Esophagus muscularis mucosa (tissue), 4 donors: ENCODE measurements around the gene PGK1. TPM values are rescaled to one million over a fixed set of nuclear protein-coding genes. Genes with fewer than 3 reads are reported as not detected.
"Not testable (repeated sequence)": the region's sequence is repeated elsewhere in the genome, so short reads cannot be mapped to it uniquely, and the experiment has no call there.

Experiments
- DNase-seq: peaks from one replicate; pipeline ENCODE4 v3.0.0-alpha.2; 2017; ENCODE audit errors: extremely low spot score
- H3K27ac ChIP-seq, 4 donors: fragments of 200-600 bp; sonication (generic); replicated peaks in 1 of 4; 1 replicate in 3 of 4; 2 replicates in 1 of 4; pipeline ENCODE4 v1.5.1; 2016 to 2019; ENCODE audit warnings: mild to moderate bottlenecking in 1 of 4
- H3K27me3 ChIP-seq, 4 donors: fragments of 200-600 bp; sonication (generic); one replicate each; pipeline versions ENCODE4 v1.5.1 to v1.6.0; 2016 to 2019
- H3K36me3 ChIP-seq, 4 donors: fragments of 200-600 bp; sonication (generic); one replicate each; pipeline ENCODE4 v1.5.1; 2016 to 2019
- H3K4me1 ChIP-seq, 4 donors: fragments of 200-600 bp; sonication (generic); one replicate each; pipeline ENCODE4 v1.5.1; 2016 to 2019
- H3K4me3 ChIP-seq, 4 donors: fragments of 200-600 bp; sonication (generic); 1 replicate in 2 of 4; 2 replicates in 2 of 4; pipeline ENCODE4 v1.5.1; 2016 to 2019; ENCODE audit warnings: mild to moderate bottlenecking in 4 of 4, moderate library complexity in 1 of 4
- H3K9me3 ChIP-seq, 4 donors: fragments of 200-600 bp; sonication (generic); 1 replicate in 3 of 4; 2 replicates in 1 of 4; pipeline ENCODE4 v1.5.1; 2016 to 2019
- CTCF ChIP-seq, 3 experiments: fragments of 200-600 bp in 2 of 3; fragments of 450-650 bp in 1 of 3; sonication (generic) in 2 of 3; IDR thresholded peaks; one replicate each; pipeline ENCODE4 v1.5.1; 2017 to 2019; ENCODE audit warnings: antibody characterized with exemption in 3 of 3, mild to moderate bottlenecking in 2 of 3, moderate library complexity in 1 of 3
- EP300 ChIP-seq: sonication (generic); formaldehyde crosslinking; IDR thresholded peaks from one replicate; pipeline ENCODE4 v1.6.1; 2017; ENCODE audit warnings: antibody characterized with exemption
- POLR2A ChIP-seq: fragments of 450-650 bp; IDR thresholded peaks from one replicate; pipeline ENCODE4 v1.6.1; 2017; ENCODE audit warnings: antibody characterized with exemption, moderate library complexity, mild to moderate bottlenecking, low read depth
- POLR2AphosphoS5 ChIP-seq, 2 donors: sonication (generic); formaldehyde crosslinking; IDR thresholded peaks; one replicate each; pipeline ENCODE4 v1.6.1; 2017; ENCODE audit warnings: antibody characterized with exemption in 2 of 2
- whole genome bisulfite sequencing: methylation state at CpG from one replicate; pipeline ENCODE4 v1.1.5; 2018; 5-methylcytosine and 5-hydroxymethylcytosine counted together
- intact Hi-C: fragments of 100-400 bp; cut with DNase I; formaldehyde crosslinking; loops from one replicate; pipeline ENCODE4 v1.15.1; 2023
- total RNA-seq, 4 donors: library from RNA; depleted of rRNA; stranded (reverse); fragments of >200 nt; gene quantifications; one replicate each; pipeline versions ENCODE4 v1.1.0 to v1.2.1, GENCODE V29; 2016

The PGK1 gene
- total RNA-seq, 4 donors from 2014 or later: 187 to 236 (median 229) TPM

- peak overlapping the region in 2 of 4 donors; percentile 70 to 82 for H3K4me3 ChIP-seq
- H3K27ac ChIP-seq: peak overlapping the region in 3 of 4 donors; percentile 86 to 90 (median 89)
- intact Hi-C loops: no loop called here
- TF ChIP-seq POLR2A (no peak), EP300 (no peak), CTCF (IDR thresholded peaks at IDR 0.05) (no peak), POLR2AphosphoS5 (IDR thresholded peaks at IDR 0.05) (no peak)
- H3K9me3 ChIP-seq: no peaks in the 10 kb centered on the region
- H3K36me3 ChIP-seq: no peaks in the 10 kb centered on the region
- peaks cover 0 to 10% (median 7%) of the 10 kb centered on the region in 4 donors for H3K4me1 ChIP-seq
- DNase-seq: no peak
- WGBS: 86% methylated on average over 9 of the region's 9 CpGs
- no peaks in the 10 kb centered on the region for H3K27me3 ChIP-seq
Measured at GRCh38 chrX:78140206-78140605, 36.2 kb downstream of the PGK1 start.

- H3K9me3 ChIP-seq: peaks cover 0 to 32% (median 0%) of the 10 kb centered on the region in 4 donors
- DNase-seq, H3K4me1 ChIP-seq, H3K36me3 ChIP-seq, H3K4me3 ChIP-seq, intact Hi-C loops, H3K27ac ChIP-seq, H3K27me3 ChIP-seq: not testable (repeated sequence)
- whole genome bisulfite sequencing: 84% methylated on average over 5 of the region's 5 CpGs
Measured at GRCh38 chrX:78147002-78147540, 43.0 kb downstream of the PGK1 start.

- WGBS: 80% methylated on average over 2 of the region's 2 CpGs
- H3K4me3 ChIP-seq, DNase-seq, intact Hi-C loops, H3K27me3 ChIP-seq, H3K9me3 ChIP-seq, H3K4me1 ChIP-seq, H3K27ac ChIP-seq, H3K36me3 ChIP-seq: not testable (repeated sequence)
Measured at GRCh38 chrX:78157373-78157772, 53.3 kb downstream of the PGK1 start.

GRCh38 chrX:78157846-78158245, 53.8 kb downstream of the PGK1 start:
- WGBS: 81% methylated on average over 10 of the region's 10 CpGs
- H3K4me3 ChIP-seq, H3K9me3 ChIP-seq, H3K4me1 ChIP-seq, H3K27me3 ChIP-seq, H3K27ac ChIP-seq, H3K36me3 ChIP-seq, DNase-seq, intact Hi-C loops: not testable (repeated sequence)

GRCh38 chrX:78160711-78161110, 56.7 kb downstream of the PGK1 start:
- intact Hi-C loops, DNase-seq, H3K4me1 ChIP-seq, H3K27ac ChIP-seq, H3K36me3 ChIP-seq, H3K27me3 ChIP-seq, H3K9me3 ChIP-seq, H3K4me3 ChIP-seq: not testable (repeated sequence)
- 67% methylated on average over 4 of the region's 4 CpGs for WGBS

GRCh38 chrX:78163175-78163574, 59.1 kb downstream of the PGK1 start:
- H3K36me3 ChIP-seq, H3K27ac ChIP-seq, intact Hi-C loops, H3K9me3 ChIP-seq, DNase-seq, H3K4me1 ChIP-seq, H3K27me3 ChIP-seq, H3K4me3 ChIP-seq: not testable (repeated sequence)
- WGBS: 99% methylated on average over 3 of the region's 4 CpGs

GRCh38 chrX:78165425-78165824, 61.4 kb downstream of the PGK1 start:
- 71% methylated on average over 1 of the region's 1 CpG for whole genome bisulfite sequencing
- H3K9me3 ChIP-seq: no peaks in the 10 kb centered on the region
- DNase-seq: no peak
- H3K36me3 ChIP-seq: no peaks in the 10 kb centered on the region
- H3K4me1 ChIP-seq: no peaks in the 10 kb centered on the region
- H3K4me3 ChIP-seq: no peak overlapping the region
- intact Hi-C loops: no loop called here
- H3K27me3 ChIP-seq: no peaks in the 10 kb centered on the region
- no peak overlapping the region for H3K27ac ChIP-seq
- no peak for TF ChIP-seq EP300
- TF ChIP-seq POLR2AphosphoS5 (IDR thresholded peaks at IDR 0.05): no peak
- TF ChIP-seq CTCF (IDR thresholded peaks at IDR 0.05): no peak
- TF ChIP-seq POLR2A: no peak
